T-helper 9 cell (primary cell): Measurements from ENCODE around the gene HLA-A.
"Not testable (repeated sequence)": the region's sequence is repeated elsewhere in the genome, so short reads cannot be mapped to it uniquely, and the experiment has no call there.

ENCODE experiments used
- DNase-seq: peaks from one replicate; pipeline ENCODE4 v3.0.0-alpha.2; 2020
- total RNA-seq, 2 donors: gene quantifications; one replicate each; lab custom pipeline; 2026; lab: John Stamatoyannopoulos, UW

HLA-A gene
- 3,586 to 3,934 reads per million in 2 donors for total RNA-seq

DNA sequence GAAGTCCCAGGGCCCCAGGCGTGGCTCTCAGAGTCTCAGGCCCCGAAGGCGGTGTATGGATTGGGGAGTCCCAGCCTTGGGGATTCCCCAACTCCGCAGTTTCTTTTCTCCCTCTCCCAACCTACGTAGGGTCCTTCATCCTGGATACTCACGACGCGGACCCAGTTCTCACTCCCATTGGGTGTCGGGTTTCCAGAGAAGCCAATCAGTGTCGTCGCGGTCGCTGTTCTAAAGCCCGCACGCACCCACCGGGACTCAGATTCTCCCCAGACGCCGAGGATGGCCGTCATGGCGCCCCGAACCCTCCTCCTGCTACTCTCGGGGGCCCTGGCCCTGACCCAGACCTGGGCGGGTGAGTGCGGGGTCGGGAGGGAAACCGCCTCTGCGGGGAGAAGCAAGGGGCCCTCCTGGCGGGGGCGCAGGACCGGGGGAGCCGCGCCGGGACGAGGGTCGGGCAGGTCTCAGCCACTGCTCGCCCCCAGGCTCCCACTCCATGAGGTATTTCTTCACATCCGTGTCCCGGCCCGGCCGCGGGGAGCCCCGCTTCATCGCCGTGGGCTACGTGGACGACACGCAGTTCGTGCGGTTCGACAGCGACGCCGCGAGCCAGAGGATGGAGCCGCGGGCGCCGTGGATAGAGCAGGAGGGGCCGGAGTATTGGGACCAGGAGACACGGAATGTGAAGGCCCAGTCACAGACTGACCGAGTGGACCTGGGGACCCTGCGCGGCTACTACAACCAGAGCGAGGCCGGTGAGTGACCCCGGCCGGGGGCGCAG lies at the start of gene HLA-A:
HLA-A (plus strand) TSS at position 258 of the 778 bp plus-strand sequence; CDS start at position 280, 22 bp downstream.
- peak; percentile 90 for DNase-seq

DNA sequence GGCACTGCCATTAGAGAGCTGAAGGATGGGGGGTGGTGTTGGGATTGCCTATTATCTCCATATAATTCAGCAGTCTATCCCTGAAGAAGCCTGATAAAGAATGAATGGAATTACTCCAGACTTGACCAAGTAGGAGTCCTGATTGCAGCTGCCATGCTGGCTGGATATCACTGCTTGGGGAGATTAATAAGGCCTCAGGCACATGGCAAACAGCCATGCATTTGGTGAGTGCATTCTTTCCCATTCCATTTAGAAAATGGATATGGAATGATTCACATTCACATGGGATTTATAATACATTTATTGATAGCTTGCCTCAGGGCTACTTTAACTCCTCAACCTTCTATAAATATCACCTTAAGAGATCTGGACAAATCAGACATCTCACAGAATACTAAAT lies 49.6 kb upstream of the HLA-A start:
- DNase-seq: no peak

DNA sequence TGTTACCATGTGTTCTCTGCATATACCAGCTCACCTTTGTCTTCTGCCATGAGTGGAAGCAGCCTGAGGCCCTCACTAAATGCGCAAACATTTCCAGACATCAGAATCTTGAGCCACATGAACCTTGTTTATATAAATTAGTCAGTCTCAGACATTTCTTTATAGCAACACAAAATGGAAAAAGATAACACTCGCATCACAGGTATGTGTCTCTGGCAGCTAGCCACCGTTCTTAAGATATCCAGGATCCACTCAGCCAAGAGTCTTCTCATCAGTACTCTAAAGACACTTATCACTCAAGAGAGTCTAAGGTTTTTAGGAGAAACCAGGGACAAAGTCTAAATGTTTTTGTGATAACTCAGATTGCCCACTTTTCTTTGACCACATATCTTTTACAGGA lies 43.1 kb upstream of the HLA-A start:
- DNase-seq: no peak

DNA sequence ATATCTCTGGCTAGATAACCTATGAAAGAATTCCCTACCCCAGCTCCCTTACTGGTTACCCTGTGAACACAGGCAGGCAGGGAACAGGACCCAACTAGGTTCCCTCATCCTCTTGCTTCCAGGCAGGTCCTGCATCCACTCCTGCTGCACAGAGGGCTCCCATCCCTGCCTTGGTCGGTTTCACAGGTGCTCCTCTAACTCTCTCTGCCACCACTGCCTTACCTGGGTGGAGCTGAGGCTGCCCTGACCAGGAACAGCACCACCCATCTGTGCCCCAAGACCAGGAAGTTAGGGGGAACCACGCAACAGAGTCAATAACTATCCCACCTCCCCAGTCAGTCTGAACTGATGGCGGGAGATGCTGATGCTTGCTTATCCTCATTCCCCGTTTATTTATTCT lies 37.0 kb upstream of the HLA-A start:
- no peak for DNase-seq

DNA sequence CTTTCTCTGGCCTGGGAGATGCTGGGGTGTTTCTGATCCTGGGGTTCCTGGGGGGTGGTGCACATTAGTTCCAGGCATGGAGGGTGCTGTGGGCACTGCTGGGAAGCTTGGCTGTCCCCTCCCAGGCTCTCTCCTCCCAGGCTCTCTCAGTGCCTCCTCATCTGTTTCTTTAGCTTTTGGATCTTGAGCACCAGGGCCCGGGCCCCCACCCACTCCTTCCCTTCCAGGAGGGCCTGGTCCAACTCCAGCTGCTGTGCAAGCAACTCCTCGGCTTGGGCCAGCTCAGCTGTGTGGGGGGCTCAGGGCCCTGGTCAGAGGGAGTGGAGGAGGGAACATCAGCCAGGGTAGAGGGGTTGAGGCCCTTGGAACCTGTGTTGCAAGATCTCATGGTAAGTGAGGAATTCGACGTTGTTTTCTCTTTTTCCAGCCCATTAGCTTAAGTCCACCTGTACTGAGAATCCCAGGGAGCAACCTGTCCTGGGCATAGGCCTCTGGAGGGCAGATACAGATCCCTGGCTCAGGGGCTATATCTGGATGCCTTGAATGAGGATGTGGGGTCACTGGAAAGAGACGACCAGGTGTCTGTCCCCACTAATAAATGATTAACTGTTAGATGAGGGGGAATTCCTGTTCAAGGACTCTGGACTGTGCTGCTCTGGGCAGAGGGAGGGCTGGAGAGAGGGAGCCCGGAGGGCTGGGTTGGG lies 34.5 kb upstream of the HLA-A start:
- DNase-seq: no peak

DNA sequence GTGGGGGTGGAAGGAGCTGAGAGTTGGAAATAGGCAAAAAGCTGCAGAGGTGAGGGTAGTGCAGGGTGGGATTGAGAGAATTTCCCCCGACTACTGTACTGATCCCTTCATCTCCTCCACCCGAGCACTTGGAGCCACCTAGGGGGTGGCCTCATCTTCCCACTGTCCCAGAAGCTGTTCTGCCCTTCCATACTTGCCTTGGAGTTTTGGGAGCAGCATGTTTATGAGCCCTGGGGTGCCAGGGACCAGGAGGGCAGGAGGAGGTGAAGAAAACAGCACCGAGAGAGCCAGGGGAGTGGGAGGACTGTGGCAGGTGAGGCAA lies 34.0 kb upstream of the HLA-A start:
- DNase-seq: no peak

DNA sequence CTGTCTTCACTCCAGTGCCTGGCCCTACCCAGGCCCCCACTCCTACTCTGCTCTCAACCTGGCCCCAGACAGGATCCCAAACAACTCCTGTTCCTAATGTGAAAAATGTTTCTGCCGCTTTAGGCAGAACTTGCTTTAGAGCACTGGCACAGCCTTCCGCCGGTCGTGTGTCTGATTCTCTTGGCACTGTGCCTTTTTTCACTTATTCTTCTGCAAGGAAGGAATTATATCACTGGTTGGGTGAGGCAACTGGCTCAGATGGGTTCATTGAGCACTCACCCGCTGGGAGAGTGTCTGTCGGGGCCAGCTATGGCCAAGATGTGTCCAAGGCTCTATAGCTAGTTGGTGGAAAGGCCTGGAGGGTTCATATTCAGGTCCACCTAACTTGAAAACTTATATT lies 33.6 kb upstream of the HLA-A start:
- DNase-seq: no peak

DNA sequence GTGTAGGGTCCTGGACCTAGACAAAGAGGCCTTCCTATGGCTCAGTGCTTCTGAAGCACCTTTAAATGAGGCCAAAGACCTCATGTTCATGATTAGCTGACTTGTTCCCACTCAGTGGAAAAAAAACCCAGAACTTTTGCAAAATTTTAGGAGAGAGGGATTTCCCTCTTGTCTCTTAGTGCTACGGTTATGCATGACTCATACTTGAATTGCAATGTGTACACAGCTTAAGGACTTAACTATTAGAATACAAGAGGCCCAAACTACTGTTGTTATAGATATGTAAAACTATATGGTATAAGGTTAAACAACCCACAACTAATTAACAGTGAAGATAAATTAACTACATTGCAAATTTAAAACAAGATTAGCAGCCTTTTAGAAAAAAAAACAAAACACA lies 32.3 kb upstream of the HLA-A start:
- DNase-seq: no peak

DNA sequence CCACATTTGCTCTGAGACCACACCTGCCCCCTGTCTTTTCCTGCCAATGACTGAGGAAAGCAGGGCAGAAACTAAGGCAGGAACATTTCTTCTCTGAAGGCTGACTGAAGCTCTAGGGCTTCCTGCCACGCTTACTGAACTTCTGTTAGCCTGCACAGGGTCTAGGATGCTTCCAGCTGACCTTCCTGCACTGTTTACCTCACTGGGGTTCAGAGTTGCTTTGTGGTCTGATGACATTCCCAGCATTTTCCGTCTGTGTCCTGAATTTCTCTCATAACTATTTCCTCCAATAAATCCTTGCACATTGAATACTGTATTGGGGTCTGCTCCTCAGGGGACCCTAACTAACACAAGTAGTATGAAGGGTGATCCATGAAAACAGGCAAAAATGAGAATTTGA lies 29.5 kb upstream of the HLA-A start:
- DNase-seq: no peak

DNA sequence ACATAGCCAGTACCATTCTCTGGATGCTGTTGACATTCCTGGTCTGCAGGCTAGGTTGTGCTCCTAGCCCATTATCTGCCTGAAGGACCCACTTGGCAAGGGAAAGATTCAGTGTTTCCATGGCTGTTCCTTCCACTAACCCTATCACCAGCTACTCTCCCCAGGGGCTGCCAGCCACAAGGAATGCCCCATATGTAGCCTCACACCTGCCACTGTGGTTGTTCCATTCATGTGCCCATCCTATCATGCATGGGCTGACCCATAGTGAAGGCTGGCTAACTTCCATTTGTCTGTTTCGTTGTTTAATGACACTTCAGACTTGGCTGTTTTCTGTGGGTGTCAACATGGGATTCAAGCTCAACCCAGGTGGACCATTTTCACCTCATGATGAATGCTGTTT lies 25.6 kb upstream of the HLA-A start:
- no peak for DNase-seq

DNA sequence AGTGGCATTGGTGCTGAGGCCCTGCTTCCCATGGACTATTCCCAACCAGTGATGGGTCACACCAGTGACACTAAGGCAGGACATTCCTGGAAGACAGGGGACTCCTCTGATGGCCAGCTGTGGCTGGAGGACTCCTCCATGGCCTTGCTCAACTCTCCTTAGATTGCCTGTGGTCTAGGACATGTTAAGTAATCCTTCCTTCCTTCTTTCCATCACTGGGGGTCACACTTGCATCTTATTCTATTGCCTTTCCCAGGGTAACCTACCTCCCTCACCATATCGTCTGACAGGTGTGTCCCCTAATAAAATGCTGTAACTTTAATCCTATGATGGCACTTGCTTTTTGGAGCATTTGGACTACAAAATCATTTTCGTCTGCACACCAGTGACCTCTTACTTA lies 24.5 kb upstream of the HLA-A start:
- DNase-seq: no peak

DNA sequence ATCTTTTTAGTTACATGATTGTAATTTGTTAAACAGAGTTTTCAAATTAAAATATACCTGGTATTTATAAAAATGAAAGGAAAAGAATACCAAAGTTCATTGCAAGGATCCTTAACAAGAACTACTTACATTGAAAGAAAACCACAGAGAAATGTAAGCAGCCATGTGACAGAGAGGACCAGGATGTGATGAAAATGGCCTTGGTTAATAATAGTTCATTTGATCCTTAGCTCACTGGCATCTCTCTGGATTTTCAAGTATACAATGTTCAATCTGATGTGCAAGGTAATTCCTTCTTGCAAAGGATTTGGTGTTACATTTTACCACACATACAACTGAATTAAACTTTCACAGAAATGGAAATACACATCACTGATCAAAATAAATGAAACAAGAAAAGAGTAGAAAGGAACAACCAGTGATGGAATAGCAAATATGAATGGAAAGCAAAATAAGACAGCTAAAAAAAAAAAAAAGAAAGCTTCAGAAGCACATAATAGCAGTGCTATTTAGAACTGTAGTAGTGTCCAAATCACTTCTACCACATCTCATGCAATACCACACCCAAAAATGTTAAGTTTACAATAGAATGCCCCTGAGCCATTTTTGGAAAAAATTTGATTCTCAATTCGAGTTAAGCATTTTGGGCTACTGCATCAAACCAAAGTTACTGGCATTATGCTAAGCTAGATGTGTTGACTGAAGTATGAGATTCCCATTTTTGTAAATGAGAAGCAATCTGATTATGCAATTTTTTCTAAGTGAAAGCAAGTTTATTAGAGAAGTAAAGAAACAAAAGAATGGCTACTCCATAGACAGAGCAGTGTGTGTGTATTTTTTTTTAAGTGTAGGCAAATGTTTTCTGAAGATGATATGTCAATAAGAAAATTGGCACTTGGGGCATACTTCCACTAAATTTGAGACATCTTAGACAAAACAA lies 22.6 kb upstream of the HLA-A start:
- no peak for DNase-seq

DNA sequence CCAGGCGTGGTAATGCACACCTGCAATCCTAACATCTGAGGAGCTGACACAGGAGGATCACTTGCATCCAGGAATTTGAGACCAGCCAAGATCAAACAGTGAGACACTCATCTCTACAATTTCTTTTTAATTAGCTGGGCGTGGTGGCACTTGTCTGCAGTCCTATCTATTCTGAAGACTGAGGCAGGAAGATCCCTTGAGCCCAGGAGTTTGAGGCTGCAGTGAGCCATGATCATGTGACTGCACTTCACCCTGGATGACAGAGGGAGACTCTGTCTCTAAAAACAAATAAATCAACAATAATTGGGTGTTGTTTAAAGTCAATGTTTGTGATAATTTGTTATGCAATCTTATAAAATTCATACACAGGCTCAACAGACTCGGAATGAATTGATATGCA lies 18.0 kb upstream of the HLA-A start:
- no peak for DNase-seq

DNA sequence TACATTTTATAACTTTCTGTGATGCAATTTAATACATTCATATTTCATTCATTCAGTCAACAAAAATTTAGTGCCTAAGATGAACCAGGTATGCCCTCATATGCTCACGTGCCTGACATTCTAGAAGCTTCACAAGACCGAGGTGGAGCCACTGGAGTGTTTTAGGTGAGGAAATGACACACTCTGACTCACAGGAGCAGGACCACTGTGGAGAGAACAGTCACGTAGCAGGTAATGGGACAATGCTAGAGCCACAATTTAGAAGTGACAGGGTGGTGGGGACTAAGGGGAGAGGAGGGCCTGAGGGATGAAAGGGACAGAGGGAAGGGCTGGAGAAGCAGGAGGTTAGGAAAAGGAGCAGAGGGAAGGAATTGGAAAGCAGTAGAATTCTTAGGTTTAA lies 17.6 kb upstream of the HLA-A start:
- DNase-seq: no peak

DNA sequence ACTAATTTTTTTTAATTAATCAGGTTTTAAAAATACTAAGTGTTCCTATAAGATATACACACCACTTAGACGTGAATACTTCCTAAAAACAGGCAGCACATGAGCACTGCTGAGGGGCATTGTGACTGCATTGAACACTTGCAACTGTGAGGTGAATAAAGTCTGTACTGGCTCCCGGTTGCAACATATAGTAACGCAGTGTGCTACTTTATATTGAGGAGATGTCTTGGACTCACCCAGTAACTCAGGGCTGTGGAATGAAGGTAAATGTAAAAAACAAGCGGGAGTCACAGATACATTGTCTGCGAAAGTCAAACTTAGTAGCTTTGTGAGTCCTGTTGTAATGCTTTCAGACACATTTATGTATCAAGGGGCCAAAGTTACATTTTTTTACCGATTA lies 17.0 kb upstream of the HLA-A start:
- no peak for DNase-seq

DNA sequence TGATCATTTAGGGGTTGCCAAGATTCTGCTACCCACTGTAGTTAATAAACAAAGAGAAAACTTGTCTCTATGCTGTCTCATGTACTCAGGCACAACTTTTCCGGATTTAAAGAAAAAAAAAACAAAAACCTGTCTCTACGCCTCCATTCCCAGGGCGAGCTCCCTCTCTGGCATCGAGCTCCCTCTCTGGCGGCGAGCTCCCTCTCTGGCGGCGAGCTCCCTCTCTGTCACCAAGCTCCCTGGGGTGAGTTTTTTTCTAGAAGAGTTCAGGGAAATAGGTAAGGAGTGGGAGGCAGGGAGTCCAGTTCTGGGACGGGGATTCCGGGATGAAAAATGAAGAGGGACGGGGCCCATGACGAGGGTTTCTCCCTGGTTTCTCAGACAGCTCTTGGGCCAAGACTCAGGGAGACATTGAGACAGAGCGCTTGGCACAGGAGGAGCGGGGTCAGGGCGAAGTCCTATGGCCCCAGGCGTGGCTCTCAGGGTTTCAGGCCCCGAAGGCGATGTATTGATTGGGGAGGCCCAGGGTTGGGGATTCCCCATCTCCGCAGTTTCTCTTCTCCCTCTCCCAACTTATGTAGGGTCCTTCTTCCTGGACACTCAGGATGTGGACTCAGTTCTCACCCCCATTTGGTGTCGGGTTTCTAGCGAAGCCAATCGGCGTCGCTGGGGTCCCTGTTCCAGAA lies 16.5 kb upstream of the HLA-A start:
- DNase-seq: no peak

DNA sequence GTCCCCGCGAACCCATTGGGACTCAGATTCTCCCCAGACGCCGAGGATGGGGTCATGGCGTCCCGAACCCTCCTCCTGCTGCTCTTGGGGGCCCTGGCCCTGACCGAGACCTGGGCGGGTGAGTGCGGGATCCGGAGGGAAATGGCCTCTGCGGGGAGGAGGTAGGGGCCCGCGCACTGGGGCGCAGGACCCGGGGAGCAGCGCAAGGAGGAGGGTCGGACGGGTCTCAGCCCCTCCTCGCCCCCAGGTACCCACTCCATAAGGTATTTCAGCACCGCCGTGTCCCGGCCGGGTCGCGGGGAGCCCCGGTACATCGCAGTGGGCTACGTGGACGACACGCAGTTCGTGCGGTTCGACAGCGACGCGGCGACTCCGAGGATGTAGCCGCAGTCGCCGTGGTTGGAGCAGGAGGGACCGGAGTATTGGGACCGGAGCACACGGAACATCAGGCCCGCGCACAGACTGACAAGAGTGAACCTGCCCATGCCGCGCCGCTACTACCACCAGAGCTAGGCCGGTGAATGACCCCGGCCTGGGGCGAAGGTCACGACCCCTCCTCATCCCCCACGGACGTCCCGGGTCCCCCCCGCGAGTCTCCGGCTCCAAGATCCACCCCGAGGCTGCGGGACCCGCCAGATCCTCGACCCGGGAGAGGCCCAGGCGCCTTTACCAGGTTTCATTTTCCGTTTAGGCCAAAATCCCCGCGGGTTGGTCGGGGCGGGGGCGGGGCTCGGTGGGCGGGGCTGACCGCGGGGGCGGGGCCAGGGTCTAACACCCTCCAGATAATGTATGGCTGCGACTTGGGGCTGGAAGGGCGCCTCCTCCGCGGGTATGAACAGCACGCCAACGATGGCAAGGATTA lies 15.7 kb upstream of the HLA-A start:
- peak; percentile 82 for DNase-seq

DNA sequence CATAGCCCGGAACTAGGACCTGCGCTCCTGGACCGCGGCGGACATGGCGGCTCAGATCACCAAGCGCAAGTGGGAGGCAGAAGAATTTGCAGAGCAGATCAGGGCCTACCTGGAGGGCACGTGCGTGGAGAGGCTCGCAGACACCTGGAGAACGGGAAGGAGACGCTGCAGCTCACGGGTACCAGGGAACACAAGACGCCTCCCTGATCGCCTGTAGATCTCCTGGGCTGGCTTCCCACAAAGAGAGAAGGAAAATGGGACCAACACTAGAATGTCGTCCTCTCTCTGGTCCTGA lies 15.1 kb upstream of the HLA-A start:
- DNase-seq: no peak

DNA sequence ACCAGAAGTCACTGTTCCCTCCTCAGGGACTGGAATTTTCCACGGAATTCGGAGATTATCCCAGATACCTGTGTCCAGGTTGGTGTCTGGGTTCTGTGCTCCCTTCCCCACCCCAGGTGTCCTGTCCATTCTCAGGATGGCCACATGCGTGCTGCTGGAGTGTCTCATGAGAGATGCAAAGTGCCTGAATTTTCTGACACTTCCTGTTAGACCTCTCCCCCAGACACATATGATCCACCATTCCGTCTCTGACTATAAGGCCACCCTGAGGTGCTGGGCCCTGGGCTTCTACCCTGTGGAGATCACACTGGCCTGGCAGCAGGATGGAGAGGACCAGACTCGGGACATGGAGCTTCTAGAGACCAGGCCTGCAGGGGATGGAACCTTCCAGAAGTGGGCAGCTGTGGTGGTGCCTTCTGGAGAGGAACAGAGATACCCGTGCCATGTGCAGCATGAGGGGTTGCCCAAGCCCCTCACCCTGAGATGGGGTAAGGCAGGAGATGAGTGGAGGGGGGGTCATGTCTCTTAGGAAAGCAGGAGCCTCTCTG lies 14.4 kb upstream of the HLA-A start:
- DNase-seq: no peak

DNA sequence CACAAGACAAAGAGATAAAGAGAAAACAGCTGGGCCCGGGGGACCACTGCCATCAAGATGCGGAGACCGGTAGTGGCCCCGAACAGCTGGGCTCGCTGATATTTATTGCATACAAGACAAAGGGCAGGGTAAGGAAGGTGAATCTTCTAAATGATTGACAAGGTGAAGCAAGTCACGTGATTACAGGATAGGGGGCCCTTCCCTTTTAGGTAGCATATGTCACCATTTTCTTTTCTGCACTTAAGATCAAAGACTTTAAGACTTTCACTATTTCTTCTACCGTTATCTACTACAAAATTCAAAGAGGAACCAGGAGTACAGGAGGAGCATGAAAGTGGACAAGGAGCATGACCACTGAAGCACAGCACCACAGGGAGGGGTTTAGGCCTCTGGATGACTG lies 12.3 kb upstream of the HLA-A start:
- DNase-seq: not testable (repeated sequence)

DNA sequence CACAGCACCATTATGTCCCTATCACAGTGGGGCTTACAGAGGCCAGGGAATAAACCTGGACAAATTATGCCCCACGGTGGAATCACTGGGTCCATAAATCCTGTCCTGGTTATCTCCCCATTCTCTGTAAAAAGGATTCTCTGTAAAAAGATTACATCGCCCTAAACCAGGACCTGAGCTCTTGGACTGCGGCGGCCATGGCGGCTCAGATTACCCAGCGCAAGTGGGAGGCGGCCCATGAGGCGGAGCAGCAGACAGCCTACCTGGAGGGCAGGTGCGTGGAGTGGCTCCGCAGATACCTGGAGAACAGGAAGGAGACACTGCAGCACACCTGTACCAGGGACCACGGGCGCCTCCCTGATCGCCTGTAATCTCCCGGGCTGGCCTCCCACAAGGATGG lies 8.4 kb upstream of the HLA-A start:
- DNase-seq: no peak
